GM06990 (cell line): ENCODE measurements around the gene EFHB.
"Not testable (repeated sequence)": the region's sequence is repeated elsewhere in the genome, so short reads cannot be mapped to it uniquely, and the experiment has no call there.

ENCODE experiments used
- DNase-seq: peaks from one replicate; pipeline ENCODE4 v3.0.0-alpha.2; 2011; ENCODE audit not compliant: insufficient read length; ENCODE audit errors: extremely low read depth
- H3K27me3 ChIP-seq: replicated peaks from 2 replicates; pipeline ENCODE4 v1.6.0; 2011; ENCODE audit warnings: low read length; ENCODE audit not compliant: control insufficient read depth, insufficient read depth
- H3K36me3 ChIP-seq: 2 replicates; pipeline ENCODE4 v1.5.1; 2011; ENCODE audit warnings: low read length; ENCODE audit not compliant: control insufficient read depth, insufficient read depth
- H3K4me3 ChIP-seq: replicated peaks from 2 replicates; pipeline ENCODE4 v1.5.1; 2011; ENCODE audit warnings: low read depth, mild to moderate bottlenecking, control low read depth, low read length
- CTCF ChIP-seq: IDR thresholded peaks from 2 replicates; pipeline ENCODE4 v1.5.1; 2011; ENCODE audit warnings: low read length, control low read depth, mild to moderate bottlenecking, inconsistent platforms; ENCODE audit not compliant: insufficient read depth, poor library complexity, severe bottlenecking

EFHB gene

GRCh38 chr3:19886404-19886803 is 47.6 kb downstream of the EFHB start:
- H3K27me3 ChIP-seq: no peaks in the 10 kb centered on the region
- no peak for TF ChIP-seq CTCF
- H3K4me3 ChIP-seq: no peak overlapping the region

DNA sequence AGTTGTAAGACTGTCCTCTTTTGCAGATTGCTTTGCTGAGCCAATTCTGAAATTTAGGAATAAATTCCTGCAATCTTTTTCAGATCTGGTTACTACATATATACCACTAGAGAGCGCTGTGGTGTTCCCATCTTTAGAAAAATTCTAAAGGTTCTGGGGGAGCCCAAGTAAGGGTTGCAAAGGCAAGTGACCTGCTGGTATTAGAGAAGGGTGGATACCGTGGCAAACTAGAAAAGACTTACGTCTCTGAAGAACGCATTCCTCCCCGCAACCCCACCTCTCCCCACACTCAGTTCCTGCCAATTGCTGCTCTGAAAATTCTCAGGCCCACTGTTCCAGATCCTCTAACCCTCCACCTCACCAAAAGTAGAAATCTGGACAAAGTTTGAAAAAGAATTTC is 48.5 kb downstream of the EFHB start:
- no peaks in the 10 kb centered on the region for H3K27me3 ChIP-seq

More at GRCh38 chr3:19886404-19886803, 47.6 kb downstream of the EFHB start:
- no peaks in the 10 kb centered on the region for H3K36me3 ChIP-seq
- DNase-seq: no peak

GRCh38 chr3:19881852-19882251 is 52.2 kb downstream of the EFHB start:
- no peak for TF ChIP-seq CTCF
- Histone ChIP-seq H3K27me3 (no peaks in the 10 kb centered on the region), H3K36me3 (no peaks in the 10 kb centered on the region), H3K4me3 (no peak overlapping the region)
- no peak for DNase-seq

More for the DNA sequence above, 48.5 kb downstream of the EFHB start:
- Histone ChIP-seq H3K36me3 (no peaks in the 10 kb centered on the region), H3K4me3 (no peak overlapping the region)
- DNase-seq: peak; percentile 6
- TF ChIP-seq CTCF: peak; percentile 67

DNA sequence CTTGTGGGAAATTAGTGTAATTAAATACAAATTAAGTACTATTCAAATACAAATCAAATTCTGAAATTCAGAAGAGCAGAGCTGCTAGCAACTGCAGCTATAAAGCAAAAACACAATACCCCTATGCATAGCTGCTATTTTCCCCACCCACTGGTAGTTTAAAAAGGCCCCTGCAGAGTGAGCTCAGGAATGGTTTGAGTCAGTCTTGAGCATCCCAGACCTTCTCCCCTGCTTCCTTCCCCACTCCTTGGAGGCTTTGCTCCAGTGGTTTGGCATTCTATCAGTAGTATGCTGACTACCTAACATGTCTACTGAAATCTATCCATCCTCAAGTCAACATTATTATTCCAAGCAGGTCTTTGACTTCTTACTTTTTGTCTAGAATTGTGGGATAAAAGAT is 53.0 kb downstream of the EFHB start:
- no peaks in the 10 kb centered on the region for H3K27me3 ChIP-seq
- no peak for DNase-seq
- TF ChIP-seq CTCF: no peak
- no peaks in the 10 kb centered on the region for H3K36me3 ChIP-seq
- no peak overlapping the region for H3K4me3 ChIP-seq

GRCh38 chr3:19877656-19878055 is 56.4 kb downstream of the EFHB start:
- no peak for DNase-seq
- no peak overlapping the region for H3K4me3 ChIP-seq
- no peak for TF ChIP-seq CTCF
- no peaks in the 10 kb centered on the region for H3K27me3 ChIP-seq
- no peaks in the 10 kb centered on the region for H3K36me3 ChIP-seq

GRCh38 chr3:19866751-19867347 is 67.2 kb downstream of the EFHB start:
- H3K4me3 ChIP-seq: no peak overlapping the region
- H3K27me3 ChIP-seq: no peaks in the 10 kb centered on the region
- DNase-seq: peak; percentile 18
- TF ChIP-seq CTCF: peak; percentile 77
- H3K36me3 ChIP-seq: no peaks in the 10 kb centered on the region

GRCh38 chr3:19855318-19855717 is 78.7 kb downstream of the EFHB start:
- not testable (repeated sequence) for H3K4me3 ChIP-seq, DNase-seq, H3K27me3 ChIP-seq

DNA sequence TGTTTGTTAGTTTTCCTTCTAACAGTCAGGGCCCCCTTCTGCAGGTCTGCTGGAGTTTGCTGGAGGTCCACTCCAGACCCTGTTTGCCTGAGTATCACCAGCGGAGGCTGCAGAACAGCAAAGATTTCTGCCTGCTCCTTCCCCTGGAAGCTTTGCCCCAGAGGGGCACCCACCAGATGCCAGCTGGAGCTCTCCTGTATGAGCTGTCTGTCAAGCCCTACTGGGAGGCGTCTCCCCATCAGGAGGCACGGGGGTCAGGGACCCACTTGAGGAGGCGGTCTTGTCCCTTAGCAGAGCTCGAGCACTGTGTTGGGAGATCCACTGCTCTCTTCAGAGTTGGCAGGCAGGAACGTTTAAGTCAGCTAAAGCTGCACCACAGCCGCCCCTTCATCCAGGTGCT is 87.4 kb downstream of the EFHB start:
- DNase-seq, H3K4me3 ChIP-seq, H3K27me3 ChIP-seq, H3K36me3 ChIP-seq: not testable (repeated sequence)

More at GRCh38 chr3:19855318-19855717, 78.7 kb downstream of the EFHB start:
- not testable (repeated sequence) for H3K36me3 ChIP-seq
